ENCODE results near the gene GABRG2. TPM values are rescaled to one million over a fixed set of nuclear protein-coding genes. Genes with fewer than 3 reads are reported as not detected.
"Not testable (repeated sequence)": the region's sequence is repeated elsewhere in the genome, so short reads cannot be mapped to it uniquely, and the experiment has no call there.

GABRG2 gene
- polyA plus RNA-seq (ENCODE audit: low read depth in 6 of 6), result not detected

DNA sequence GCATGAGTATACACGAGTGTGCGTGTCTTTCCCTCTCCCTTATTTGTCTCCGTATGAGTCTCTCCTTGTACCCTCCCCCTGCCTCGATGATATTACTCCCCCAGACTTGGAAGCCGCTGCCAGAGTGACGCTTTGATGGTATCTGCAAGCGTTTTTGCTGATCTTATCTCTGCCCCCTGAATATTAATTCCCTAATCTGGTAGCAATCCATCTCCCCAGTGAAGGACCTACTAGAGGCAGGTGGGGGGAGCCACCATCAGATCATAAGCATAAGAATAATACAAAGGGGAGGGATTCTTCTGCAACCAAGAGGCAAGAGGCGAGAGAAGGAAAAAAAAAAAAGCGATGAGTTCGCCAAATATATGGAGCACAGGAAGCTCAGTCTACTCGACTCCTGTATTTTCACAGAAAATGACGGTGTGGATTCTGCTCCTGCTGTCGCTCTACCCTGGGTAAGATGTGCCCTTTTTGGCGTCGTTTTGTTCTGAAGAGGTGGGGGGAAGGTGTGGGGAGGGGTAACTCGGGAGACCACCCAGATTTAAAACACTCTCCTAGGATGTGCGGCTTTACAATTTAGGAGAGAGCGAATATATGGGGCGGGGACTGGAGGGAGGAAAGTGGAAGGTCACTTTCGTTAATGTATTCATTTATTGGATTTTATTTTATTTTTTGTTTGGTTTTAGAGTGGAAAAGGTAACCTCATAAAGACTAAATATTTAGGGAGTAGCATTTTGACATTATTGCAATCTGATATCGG lies at the start of gene GABRG2:
Gene GABRG2, plus strand, starts transcription at position 119 of the 757 bp plus-strand sequence. Its CDS starts 227 bp downstream, at position 346.
- H3K27ac Mint-ChIP-seq, result peak within 1 kb of the TSS in 1 of 6 donors; percentile 10
- peak within 1 kb of the TSS in 1 of 8 donors; percentile 44 for H3K4me3 Mint-ChIP-seq
- no peak for ATAC-seq (ENCODE audit: low read depth in 2 of 2)
- no peaks in the 10 kb centered on the region for H3K36me3 Mint-ChIP-seq
- H3K9me3 Mint-ChIP-seq, result peaks cover 0 to 10% (median 4%) of the 10 kb centered on the region in 7 donors
- H3K4me1 Mint-ChIP-seq, result no peaks in the 10 kb centered on the region
- peaks cover 0 to 6% (median 4%) of the 10 kb centered on the region in 3 donors for H3K27me3 Mint-ChIP-seq
- DNase-seq, result no peak

DNA sequence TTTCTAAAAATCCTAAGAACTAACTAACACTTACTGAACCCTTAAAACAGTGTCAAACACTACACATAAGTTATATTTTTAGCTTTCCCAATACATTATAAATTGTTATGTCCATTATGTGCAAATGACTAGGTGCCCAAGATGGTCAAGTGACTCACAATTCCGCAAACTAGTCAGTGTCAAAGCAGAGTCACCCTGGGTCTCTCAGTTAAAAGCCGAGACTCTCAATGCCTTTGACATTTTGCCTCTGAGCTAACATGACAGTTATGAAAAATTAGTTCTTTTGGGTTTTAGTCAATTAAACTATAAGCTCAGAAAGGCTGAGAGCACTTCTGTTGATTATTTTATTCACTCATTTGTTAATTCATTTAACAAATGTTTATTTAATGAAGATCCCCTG lies 42.3 kb upstream of the GABRG2 start:
- no peak overlapping the region for H3K27ac Mint-ChIP-seq
- no peaks in the 10 kb centered on the region for H3K27me3 Mint-ChIP-seq
- H3K4me1 Mint-ChIP-seq, result no peaks in the 10 kb centered on the region
- DNase-seq, result no peak
- H3K9me3 Mint-ChIP-seq, result peaks cover 0 to 8% (median 3%) of the 10 kb centered on the region in 7 donors
- no peak for ATAC-seq (ENCODE audit: low read depth in 2 of 2)
- H3K4me3 Mint-ChIP-seq, result no peak overlapping the region
- H3K36me3 Mint-ChIP-seq, result no peaks in the 10 kb centered on the region

- ATAC-seq (ENCODE audit: low read depth in 2 of 2) (no peak), DNase-seq (no peak)
- Mint-ChIP-seq H3K9me3 (peaks cover 0 to 8% (median 0%) of the 10 kb centered on the region in 7 donors), H3K4me1 (no peaks in the 10 kb centered on the region), H3K36me3 (no peaks in the 10 kb centered on the region), H3K27ac (no peak overlapping the region), H3K4me3 (no peak overlapping the region), H3K27me3 (no peaks in the 10 kb centered on the region)
Measured at GRCh38 chr5:162026803-162027202, 40.8 kb upstream of the GABRG2 start.

DNA sequence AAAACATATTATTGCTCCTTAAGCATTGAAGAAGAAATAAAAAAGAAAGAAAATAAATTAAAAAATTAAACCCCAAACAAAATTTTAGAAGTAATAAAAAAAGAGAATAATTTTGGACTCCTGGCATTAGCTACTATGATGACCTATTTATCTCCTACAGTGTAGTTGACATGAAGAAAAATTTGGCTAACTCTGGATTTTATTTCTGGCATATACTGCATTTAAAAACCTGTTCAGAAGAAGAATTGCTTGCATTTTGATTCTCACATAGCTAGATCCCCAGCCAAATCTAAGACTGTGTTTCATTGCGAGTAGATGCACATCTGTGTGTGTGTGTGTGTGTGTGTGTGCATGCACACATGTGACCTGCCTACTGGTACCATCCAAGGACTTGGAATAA lies 30.1 kb upstream of the GABRG2 start:
- ATAC-seq (ENCODE audit: low read depth in 2 of 2), result no peak
- Mint-ChIP-seq H3K27me3 (no peaks in the 10 kb centered on the region), H3K4me3 (no peak overlapping the region), H3K27ac (no peak overlapping the region), H3K36me3 (no peaks in the 10 kb centered on the region), H3K4me1 (no peaks in the 10 kb centered on the region), H3K9me3 (peaks cover 0 to 7% (median 3%) of the 10 kb centered on the region in 7 donors)
- DNase-seq, result no peak

DNA sequence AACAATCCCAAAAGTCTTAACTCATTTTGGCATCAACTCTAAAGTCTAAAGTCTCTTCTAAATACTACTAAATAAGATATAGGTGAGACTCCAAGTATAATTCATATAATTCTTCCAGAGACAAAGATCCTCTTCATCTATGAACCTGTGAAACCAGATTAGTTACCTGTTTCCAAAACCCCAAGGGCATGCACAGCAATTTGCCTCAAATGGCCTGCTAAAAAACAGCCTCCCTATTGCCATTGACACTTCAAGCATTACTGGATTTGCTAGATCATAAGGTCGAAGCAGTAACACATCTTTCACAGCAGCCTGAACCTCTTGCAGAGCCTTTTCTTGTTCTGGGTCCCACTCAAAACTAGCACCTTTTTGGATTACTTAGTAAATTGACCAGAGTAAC lies 20.3 kb upstream of the GABRG2 start:
- ATAC-seq (ENCODE audit: low read depth in 2 of 2) (no peak), DNase-seq (no peak)
- H3K4me1 Mint-ChIP-seq, result no peaks in the 10 kb centered on the region
- H3K9me3 Mint-ChIP-seq, result peaks cover 0 to 4% (median 0%) of the 10 kb centered on the region in 7 donors
- no peak overlapping the region for H3K4me3 Mint-ChIP-seq
- H3K36me3 Mint-ChIP-seq, result no peaks in the 10 kb centered on the region
- H3K27me3 Mint-ChIP-seq, result no peaks in the 10 kb centered on the region
- H3K27ac Mint-ChIP-seq, result no peak overlapping the region

DNA sequence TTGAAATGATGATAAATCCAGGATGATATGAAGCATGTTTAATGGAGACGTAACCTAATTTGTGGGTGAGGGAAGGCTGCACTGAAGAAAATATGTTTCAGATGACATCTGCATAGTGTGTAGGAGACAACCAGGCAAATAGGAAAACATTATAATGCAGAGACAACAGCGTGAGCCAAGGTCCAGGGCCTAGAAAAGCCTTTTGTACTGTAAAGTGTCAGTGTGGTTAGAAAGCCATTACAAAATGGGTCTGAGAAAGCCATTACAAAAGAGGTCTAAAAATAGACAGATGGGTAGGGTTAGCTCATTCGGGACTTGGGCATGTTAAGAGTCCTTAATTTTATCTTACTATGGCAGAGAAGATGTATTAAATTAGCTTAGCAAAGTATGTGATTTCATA lies 14.9 kb upstream of the GABRG2 start:
- H3K27me3 Mint-ChIP-seq, result no peaks in the 10 kb centered on the region
- H3K4me3 Mint-ChIP-seq, result no peak overlapping the region
- DNase-seq (no peak), ATAC-seq (ENCODE audit: low read depth in 2 of 2) (no peak)
- no peak overlapping the region for H3K27ac Mint-ChIP-seq
- H3K9me3 Mint-ChIP-seq, result peaks cover 2 to 11% (median 4%) of the 10 kb centered on the region in 7 donors
- H3K36me3 Mint-ChIP-seq, result no peaks in the 10 kb centered on the region
- H3K4me1 Mint-ChIP-seq, result no peaks in the 10 kb centered on the region

DNA sequence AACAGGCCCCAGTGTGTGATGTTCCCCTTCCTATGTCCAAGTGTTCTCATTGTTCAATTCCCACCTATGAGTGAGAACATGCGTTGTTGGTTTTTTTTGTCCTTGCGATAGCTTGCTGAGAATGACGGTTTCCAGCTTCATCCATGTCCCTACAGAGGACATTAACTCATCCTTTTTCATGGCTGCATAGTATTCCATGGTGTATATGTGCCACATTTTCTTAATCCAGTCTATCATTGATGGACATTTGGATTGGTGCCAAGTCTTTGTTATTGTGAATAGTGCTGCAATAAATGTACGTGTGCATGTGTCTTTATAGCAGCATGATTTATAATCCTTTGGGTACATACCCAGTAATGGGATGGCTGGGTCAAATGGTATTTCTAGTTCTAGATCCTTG lies 12.5 kb upstream of the GABRG2 start:
- H3K36me3 Mint-ChIP-seq; ATAC-seq (ENCODE audit: low read depth in 2 of 2); DNase-seq; H3K27ac Mint-ChIP-seq; H3K4me3 Mint-ChIP-seq; H3K4me1 Mint-ChIP-seq; H3K27me3 Mint-ChIP-seq: not testable (repeated sequence)
- peaks cover 2 to 11% (median 3%) of the 10 kb centered on the region in 7 donors for H3K9me3 Mint-ChIP-seq

DNA sequence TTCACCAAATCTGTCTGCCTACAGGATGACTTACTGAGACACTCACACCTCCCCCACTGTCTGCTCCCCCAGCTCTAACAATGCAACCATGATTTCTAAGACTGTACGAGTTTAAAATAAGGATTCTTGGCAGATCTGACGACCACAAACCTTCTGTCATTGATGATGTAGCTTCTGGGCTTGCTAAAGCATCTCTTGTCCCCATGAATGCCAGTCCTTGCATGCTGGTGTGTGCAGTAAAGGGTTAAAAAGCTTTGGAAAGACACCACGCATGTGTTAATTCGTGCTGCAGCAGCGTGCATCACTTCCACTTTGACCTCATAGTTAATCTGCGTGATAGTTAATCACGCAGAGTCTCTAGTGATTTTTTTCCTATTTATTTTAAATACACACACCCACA lies 411 bp upstream of the GABRG2 start:
- no peak overlapping the region for H3K27ac Mint-ChIP-seq
- no peak overlapping the region for H3K4me3 Mint-ChIP-seq

GRCh38 chr5:162068412-162068811 lies 839 bp downstream of the GABRG2 start:
- ATAC-seq (ENCODE audit: low read depth in 2 of 2) (no peak), DNase-seq (no peak)
- no peaks in the 10 kb centered on the region for H3K36me3 Mint-ChIP-seq
- no peak overlapping the region for H3K4me3 Mint-ChIP-seq
- H3K27me3 Mint-ChIP-seq, result peaks cover 0 to 6% (median 4%) of the 10 kb centered on the region in 3 donors
- peak overlapping the region in 1 of 6 donors; percentile 10 for H3K27ac Mint-ChIP-seq
- no peaks in the 10 kb centered on the region for H3K4me1 Mint-ChIP-seq
- peaks cover 0 to 10% (median 4%) of the 10 kb centered on the region in 7 donors for H3K9me3 Mint-ChIP-seq

More for the DNA sequence above, 411 bp upstream of the GABRG2 start:
- Mint-ChIP-seq H3K36me3 (no peaks in the 10 kb centered on the region), H3K9me3 (peaks cover 0 to 10% (median 4%) of the 10 kb centered on the region in 7 donors), H3K4me1 (no peaks in the 10 kb centered on the region), H3K27me3 (peaks cover 0 to 6% (median 4%) of the 10 kb centered on the region in 3 donors)
- ATAC-seq (ENCODE audit: low read depth in 2 of 2) (no peak), DNase-seq (no peak)

DNA sequence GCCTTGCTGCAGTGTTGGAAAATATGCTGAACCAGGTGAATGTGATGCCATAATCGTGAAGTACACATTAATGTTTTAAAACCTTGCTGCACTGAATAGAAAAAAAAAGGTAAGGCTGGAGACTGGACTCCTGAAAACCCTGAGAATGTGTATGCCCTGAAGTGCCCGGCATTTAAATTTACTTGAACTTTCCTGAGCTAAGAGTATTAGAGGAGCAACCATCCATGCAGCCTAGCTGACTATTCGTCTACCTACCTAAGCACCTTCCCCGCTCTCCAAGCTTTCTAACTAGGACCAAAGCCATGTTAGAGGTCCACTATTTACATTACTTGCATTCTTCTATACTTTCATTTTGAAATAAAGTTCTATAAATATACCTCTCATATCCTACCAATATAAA lies 1.4 kb downstream of the GABRG2 start:
- Mint-ChIP-seq H3K27me3 (peaks cover 0 to 6% (median 4%) of the 10 kb centered on the region in 3 donors), H3K9me3 (peaks cover 0 to 10% (median 4%) of the 10 kb centered on the region in 7 donors), H3K27ac (peak overlapping the region in 1 of 6 donors; percentile 38), H3K4me3 (no peak overlapping the region), H3K36me3 (no peaks in the 10 kb centered on the region), H3K4me1 (no peaks in the 10 kb centered on the region)
- DNase-seq (no peak), ATAC-seq (ENCODE audit: low read depth in 2 of 2) (no peak)

GRCh38 chr5:162078805-162079204 lies 11.2 kb downstream of the GABRG2 start:
- no peak overlapping the region for H3K4me3 Mint-ChIP-seq
- no peak for DNase-seq
- ATAC-seq (ENCODE audit: low read depth in 2 of 2), result no peak
- H3K4me1 Mint-ChIP-seq, result no peaks in the 10 kb centered on the region
- H3K36me3 Mint-ChIP-seq, result no peaks in the 10 kb centered on the region
- no peaks in the 10 kb centered on the region for H3K27me3 Mint-ChIP-seq
- no peak overlapping the region for H3K27ac Mint-ChIP-seq
- peaks cover 0 to 4% (median 0%) of the 10 kb centered on the region in 7 donors for H3K9me3 Mint-ChIP-seq

GRCh38 chr5:162091336-162091735 lies 23.8 kb downstream of the GABRG2 start:
- ATAC-seq (ENCODE audit: low read depth in 2 of 2), result no peak
- Mint-ChIP-seq H3K27ac (no peak overlapping the region), H3K36me3 (peaks cover 0 to 4% of the 10 kb centered on the region in 2 donors), H3K4me3 (no peak overlapping the region), H3K27me3 (no peaks in the 10 kb centered on the region), H3K4me1 (no peaks in the 10 kb centered on the region), H3K9me3 (peaks cover 0 to 8% (median 0%) of the 10 kb centered on the region in 7 donors)
- no peak for DNase-seq

GRCh38 chr5:162096448-162096847 lies 28.9 kb downstream of the GABRG2 start:
- H3K9me3 Mint-ChIP-seq, result no peaks in the 10 kb centered on the region
- no peak for DNase-seq
- no peaks in the 10 kb centered on the region for H3K4me1 Mint-ChIP-seq
- no peaks in the 10 kb centered on the region for H3K36me3 Mint-ChIP-seq
- H3K27me3 Mint-ChIP-seq, result no peaks in the 10 kb centered on the region
- no peak overlapping the region for H3K27ac Mint-ChIP-seq
- no peak overlapping the region for H3K4me3 Mint-ChIP-seq
- ATAC-seq (ENCODE audit: low read depth in 2 of 2), result no peak

GRCh38 chr5:162107591-162107990 lies 40.0 kb downstream of the GABRG2 start:
- Mint-ChIP-seq H3K36me3 (no peaks in the 10 kb centered on the region), H3K27ac (no peak overlapping the region), H3K9me3 (peaks cover 0 to 4% (median 0%) of the 10 kb centered on the region in 7 donors), H3K4me3 (no peak overlapping the region), H3K27me3 (no peaks in the 10 kb centered on the region), H3K4me1 (no peaks in the 10 kb centered on the region)
- DNase-seq, result no peak
- ATAC-seq (ENCODE audit: low read depth in 2 of 2), result no peak

All from naive B cell (primary cell).